BJ (cell line): ENCODE measurements around the gene UNC79. TPM values are rescaled to one million over a fixed set of nuclear protein-coding genes. Genes with fewer than 3 reads are reported as not detected.

Experiments
- CTCF ChIA-PET: fragments of 350-600 bp; formaldehyde crosslinking; extraction: SDS; loops from one replicate; lab custom pipeline; 2021; ENCODE audit warnings: antibody characterized with exemption, inconsistent platforms; lab: Yijun Ruan, JAX
- POLR2A ChIA-PET: fragments of 300-600 bp; sonication (Branson Sonifier 250); formaldehyde crosslinking; extraction: SDS; loops from one replicate; lab custom pipeline; 2021; ENCODE audit warnings: antibody characterized with exemption; lab: Charles Lee
- DNase-seq: peaks from one replicate; pipeline ENCODE4 v3.0.0-alpha.2; 2011; ENCODE audit warnings: low read depth
- H3K27me3 ChIP-seq: 2 replicates; pipeline ENCODE4 v1.6.0; 2011; ENCODE audit warnings: low read length; ENCODE audit not compliant: control insufficient read depth, insufficient read depth
- H3K36me3 ChIP-seq: 2 replicates; pipeline ENCODE4 v1.5.1; 2011; ENCODE audit warnings: low read length; ENCODE audit not compliant: control insufficient read depth, insufficient read depth
- H3K4me3 ChIP-seq: 2 replicates; pipeline ENCODE4 v1.5.1; 2011; ENCODE audit warnings: low read depth, mild to moderate bottlenecking, control low read depth, low read length
- CTCF ChIP-seq: IDR thresholded peaks from 2 replicates; pipeline ENCODE4 v1.5.1; 2011; ENCODE audit warnings: low read depth, mild to moderate bottlenecking, control low read depth, inconsistent platforms, low read length, moderate library complexity; ENCODE audit not compliant: insufficient read depth
- polyA plus RNA-seq: library from polyadenylated mRNA; depleted of rRNA; stranded (reverse); fragments of >200 nt; gene quantifications from 2 replicates; pipeline ENCODE4 v1.2.3, GENCODE V29; 2011

The UNC79 gene
- polyA plus RNA-seq, 1 experiment, result 0.04 TPM

- Histone ChIP-seq H3K36me3 (no peaks in the 10 kb centered on the region), H3K27me3 (no peaks in the 10 kb centered on the region), H3K4me3 (no peak overlapping the region)
- no peak for TF ChIP-seq CTCF
- no peak for DNase-seq
- CTCF ChIA-PET, result interaction anchor here (1.1 kb wide), 1 partner anchor 97 kb away, joined by 3 read pairs; no protein-coding TSS in a partner anchor
- POLR2A ChIA-PET, result no interaction called here
Observed at GRCh38 chr14:93564918-93565317, 134.2 kb downstream of the UNC79 start.

- POLR2A ChIA-PET, result no interaction called here
Observed at GRCh38 chr14:93566065-93566693, 135.4 kb downstream of the UNC79 start.

GRCh38 chr14:93571275-93571674 is 140.5 kb downstream of the UNC79 start:
- CTCF ChIA-PET, result no interaction called here
- H3K27me3 ChIP-seq, result no peaks in the 10 kb centered on the region
- DNase-seq, result no peak
- no peaks in the 10 kb centered on the region for H3K36me3 ChIP-seq
- POLR2A ChIA-PET, result no interaction called here
- no peak for TF ChIP-seq CTCF
- H3K4me3 ChIP-seq, result no peak overlapping the region

More at GRCh38 chr14:93566065-93566693, 135.4 kb downstream of the UNC79 start:
- CTCF ChIA-PET, result no interaction called here
- TF ChIP-seq CTCF, result no peak
- H3K36me3 ChIP-seq, result no peaks in the 10 kb centered on the region
- no peak overlapping the region for H3K4me3 ChIP-seq
- H3K27me3 ChIP-seq, result no peaks in the 10 kb centered on the region
- no peak for DNase-seq

GRCh38 chr14:93579178-93579577 is 148.4 kb downstream of the UNC79 start:
- POLR2A ChIA-PET, result no interaction called here

GRCh38 chr14:93582516-93582915 is 151.8 kb downstream of the UNC79 start:
- Histone ChIP-seq H3K27me3 (no peaks in the 10 kb centered on the region; the same call in 1 of the 2 replicates), H3K36me3 (no peaks in the 10 kb centered on the region), H3K4me3 (no peak overlapping the region)
- DNase-seq, result no peak
- TF ChIP-seq CTCF, result no peak
- ChIA-PET POLR2A (no interaction called here), CTCF (no interaction called here)

More at GRCh38 chr14:93579178-93579577, 148.4 kb downstream of the UNC79 start:
- TF ChIP-seq CTCF, result no peak
- Histone ChIP-seq H3K36me3 (no peaks in the 10 kb centered on the region), H3K4me3 (no peak overlapping the region), H3K27me3 (no peaks in the 10 kb centered on the region; the same call in 1 of the 2 replicates)
- no peak for DNase-seq
- CTCF ChIA-PET, result no interaction called here
